HepG2 (cell line): ENCODE results near the gene ZNF429.

Source experiments
- CEBPB ChIP-seq: IDR thresholded peaks from 2 replicates; pipeline ENCODE4 v1.6.1; 2011; ENCODE audit warnings: low read depth, low read length, improper control_type of control experiment, borderline replicate concordance
- MNT ChIP-seq: fragments of 450-650 bp; IDR thresholded peaks from 2 replicates; pipeline ENCODE4 v1.6.1; 2016
- MYC ChIP-seq: sonication (generic); formaldehyde crosslinking; IDR thresholded peaks from 2 replicates; pipeline ENCODE4 v1.9.0; 2021; ENCODE audit warnings: missing genetic modification reagents, borderline replicate concordance
- POLR2AphosphoS2 ChIP-seq: IDR thresholded peaks from 2 replicates; pipeline ENCODE4 v1.6.1; 2011; ENCODE audit warnings: low read depth, low read length, improper control_type of control experiment
- ZBTB7A ChIP-seq: sonication (generic); formaldehyde crosslinking; IDR thresholded peaks from 2 replicates; pipeline ENCODE4 v1.8.0; 2022; ENCODE audit warnings: mild to moderate bottlenecking, missing genetic modification reagents
- ZNF577 ChIP-seq: sonication (generic); formaldehyde crosslinking; IDR thresholded peaks from 2 replicates; pipeline ENCODE4 v1.4.0; 2020; ENCODE audit warnings: mild to moderate bottlenecking, low read depth, missing genetic modification reagents, borderline replicate concordance

- no peak for TF ChIP-seq MYC (CRISPR knock-in tag)
- no peak for TF ChIP-seq ZNF577 (CRISPR knock-in tag)
- no peak for TF ChIP-seq MNT
- no peak for TF ChIP-seq POLR2AphosphoS2
- TF ChIP-seq ZBTB7A (CRISPR knock-in tag) = no peak
- TF ChIP-seq CEBPB = no peak
Measured at GRCh38 chr19:21595185-21595584, 89.8 kb downstream of the ZNF429 start.
